ENCODE data around the gene PTPN6.

Gene PTPN6

DNA sequence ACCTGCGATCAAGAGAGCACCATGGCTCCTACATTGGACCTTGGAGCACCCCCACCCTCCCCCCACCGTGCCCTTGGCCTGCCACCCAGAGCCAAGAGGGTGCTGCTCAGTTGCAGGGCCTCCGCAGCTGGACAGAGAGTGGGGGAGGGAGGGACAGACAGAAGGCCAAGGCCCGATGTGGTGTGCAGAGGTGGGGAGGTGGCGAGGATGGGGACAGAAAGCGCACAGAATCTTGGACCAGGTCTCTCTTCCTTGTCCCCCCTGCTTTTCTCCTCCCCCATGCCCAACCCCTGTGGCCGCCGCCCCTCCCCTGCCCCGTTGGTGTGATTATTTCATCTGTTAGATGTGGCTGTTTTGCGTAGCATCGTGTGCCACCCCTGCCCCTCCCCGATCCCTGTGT is 9.4 kb upstream of the PTPN6 start:
- Mint-ChIP-seq H3K27ac (peak overlapping the region; percentile 11), H3K27me3 (ENCODE audit: low read depth) (no peaks in the 10 kb centered on the region), H3K4me3 (no peak overlapping the region), H3K9me3 (no peaks in the 10 kb centered on the region), H3K36me3 (ENCODE audit: low read depth) (peaks cover 11% of the 10 kb centered on the region), H3K4me1 (ENCODE audit: low read depth) (peaks cover 38% of the 10 kb centered on the region)
- DNase-seq (ENCODE audit: low spot score) = no peak

GRCh38 chr12:6942331-6942665 is 8.9 kb upstream of the PTPN6 start:
- no peaks in the 10 kb centered on the region for H3K27me3 Mint-ChIP-seq (ENCODE audit: low read depth)
- no peak for DNase-seq (ENCODE audit: low spot score)
- no peak overlapping the region for H3K4me3 Mint-ChIP-seq
- peaks cover 41% of the 10 kb centered on the region for H3K4me1 Mint-ChIP-seq (ENCODE audit: low read depth)
- peaks cover 12% of the 10 kb centered on the region for H3K36me3 Mint-ChIP-seq (ENCODE audit: low read depth)
- no peaks in the 10 kb centered on the region for H3K9me3 Mint-ChIP-seq
- H3K27ac Mint-ChIP-seq = peak overlapping the region; percentile 97

DNA sequence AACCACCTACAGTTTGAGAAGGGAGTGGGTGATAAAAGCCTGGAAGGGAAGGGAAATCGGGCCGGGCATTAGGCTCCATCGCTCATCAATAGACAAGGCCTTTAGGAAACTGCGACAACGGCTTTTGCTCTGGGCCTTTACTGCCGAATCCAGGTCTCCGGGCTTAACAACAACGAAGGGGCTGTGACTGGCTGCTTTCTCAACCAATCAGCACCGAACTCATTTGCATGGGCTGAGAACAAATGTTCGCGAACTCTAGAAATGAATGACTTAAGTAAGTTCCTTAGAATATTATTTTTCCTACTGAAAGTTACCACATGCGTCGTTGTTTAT is 7.8 kb upstream of the PTPN6 start:
- Mint-ChIP-seq H3K36me3 (ENCODE audit: low read depth) (peaks cover 14% of the 10 kb centered on the region), H3K4me3 (peak overlapping the region; percentile 92), H3K9me3 (no peaks in the 10 kb centered on the region), H3K27me3 (ENCODE audit: low read depth) (no peaks in the 10 kb centered on the region), H3K4me1 (ENCODE audit: low read depth) (peaks cover 48% of the 10 kb centered on the region), H3K27ac (peak overlapping the region; percentile 97)
- DNase-seq (ENCODE audit: low spot score) = peak; percentile 79

- Mint-ChIP-seq H3K9me3 (no peaks in the 10 kb centered on the region), H3K4me3 (peak within 1 kb of the TSS; percentile 92), H3K27ac (peak within 1 kb of the TSS; percentile 97), H3K4me1 (ENCODE audit: low read depth) (peaks cover 50% of the 10 kb centered on the region), H3K27me3 (ENCODE audit: low read depth) (no peaks in the 10 kb centered on the region), H3K36me3 (ENCODE audit: low read depth) (peaks cover 14% of the 10 kb centered on the region)
- peak; percentile 78 for DNase-seq (ENCODE audit: low spot score)
Observed at GRCh38 chr12:6943722-6944380, 7.3 kb upstream of the PTPN6 start, which contains the start of the genes C12orf57 and RNU7-1. Gene C12orf57 (plus strand): TSS chr12:6944022. CDS start chr12:6944122, 100 bp downstream. Gene RNU7-1 (plus strand): TSS chr12:6943816.

GRCh38 chr12:6944381-6945186 is 6.6 kb upstream of the PTPN6 start:
- peaks cover 11% of the 10 kb centered on the region for H3K36me3 Mint-ChIP-seq (ENCODE audit: low read depth)
- peaks cover 54% of the 10 kb centered on the region for H3K4me1 Mint-ChIP-seq (ENCODE audit: low read depth)
- no peaks in the 10 kb centered on the region for H3K9me3 Mint-ChIP-seq
- H3K27ac Mint-ChIP-seq = peak overlapping the region; percentile 97
- peak; percentile 88 for DNase-seq (ENCODE audit: low spot score)
- peak overlapping the region; percentile 92 for H3K4me3 Mint-ChIP-seq
- H3K27me3 Mint-ChIP-seq (ENCODE audit: low read depth) = no peaks in the 10 kb centered on the region

DNA sequence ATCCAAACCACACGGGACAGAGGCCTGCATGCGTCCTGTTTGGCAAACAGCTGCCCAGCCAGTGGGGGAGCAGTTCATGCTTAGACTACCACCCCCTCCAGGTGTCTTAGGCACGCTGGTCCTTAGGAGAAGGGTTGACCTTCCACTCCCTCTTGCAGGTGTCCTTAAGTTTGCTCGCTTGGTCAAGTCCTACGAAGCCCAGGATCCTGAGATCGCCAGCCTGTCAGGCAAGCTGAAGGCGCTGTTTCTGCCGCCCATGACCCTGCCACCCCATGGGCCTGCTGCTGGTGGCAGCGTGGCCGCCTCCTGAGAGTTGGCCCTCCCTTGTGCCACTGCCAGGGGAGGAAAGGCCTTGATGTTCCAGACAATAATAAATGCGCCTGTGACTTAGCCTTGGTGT is 5.5 kb upstream of the PTPN6 start:
- peak overlapping the region; percentile 92 for H3K4me3 Mint-ChIP-seq
- peaks cover 13% of the 10 kb centered on the region for H3K36me3 Mint-ChIP-seq (ENCODE audit: low read depth)
- peak overlapping the region; percentile 97 for H3K27ac Mint-ChIP-seq
- H3K27me3 Mint-ChIP-seq (ENCODE audit: low read depth) = no peaks in the 10 kb centered on the region
- no peak for DNase-seq (ENCODE audit: low spot score)
- peaks cover 63% of the 10 kb centered on the region for H3K4me1 Mint-ChIP-seq (ENCODE audit: low read depth)
- no peaks in the 10 kb centered on the region for H3K9me3 Mint-ChIP-seq

DNA sequence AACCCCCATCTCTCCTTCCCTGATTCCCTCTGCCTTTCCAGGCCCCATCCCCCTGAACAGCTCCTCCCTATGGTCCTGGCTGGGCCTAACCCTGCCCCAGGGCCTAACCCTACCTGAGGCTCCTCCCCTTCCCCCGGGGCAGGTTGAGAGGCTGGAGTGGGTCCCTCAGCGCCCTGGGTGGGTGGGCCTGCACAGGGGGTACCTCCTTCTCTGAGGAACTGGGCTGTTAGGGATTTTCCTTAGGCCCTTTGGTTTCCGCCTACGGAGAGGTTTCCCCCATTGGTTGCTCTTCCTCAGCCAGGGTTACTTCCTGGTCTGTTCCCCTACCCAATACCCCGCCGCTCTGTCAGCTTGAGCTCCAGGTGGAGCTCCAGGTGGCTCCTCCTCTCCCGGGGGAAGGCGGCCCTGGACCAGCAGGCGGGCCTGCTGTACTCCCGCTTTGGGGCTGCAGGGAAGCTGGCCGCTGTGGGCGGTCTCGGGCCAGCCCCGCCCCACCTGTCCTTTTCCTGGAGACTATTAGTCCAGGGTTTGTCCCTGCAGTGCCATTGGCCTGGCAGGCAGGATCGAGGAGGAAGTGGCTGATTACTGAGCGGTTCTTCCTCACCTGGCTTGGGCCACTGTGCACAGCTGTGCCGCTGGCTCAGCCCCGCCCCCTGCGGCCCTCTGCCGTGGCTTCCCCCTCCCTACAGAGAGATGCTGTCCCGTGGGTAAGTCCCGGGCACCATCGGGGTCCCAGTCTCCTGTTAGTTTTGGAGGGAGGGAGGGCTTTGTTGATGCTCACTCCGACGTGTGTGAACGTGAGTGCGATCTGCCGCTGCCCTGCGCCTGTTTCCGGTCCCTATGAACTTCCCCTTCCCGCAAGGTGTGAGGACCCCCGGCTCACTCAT is 4.9 kb upstream of the PTPN6 start:
- H3K36me3 Mint-ChIP-seq (ENCODE audit: low read depth) = peaks cover 13% of the 10 kb centered on the region
- DNase-seq (ENCODE audit: low spot score) = peak; percentile 65

DNA sequence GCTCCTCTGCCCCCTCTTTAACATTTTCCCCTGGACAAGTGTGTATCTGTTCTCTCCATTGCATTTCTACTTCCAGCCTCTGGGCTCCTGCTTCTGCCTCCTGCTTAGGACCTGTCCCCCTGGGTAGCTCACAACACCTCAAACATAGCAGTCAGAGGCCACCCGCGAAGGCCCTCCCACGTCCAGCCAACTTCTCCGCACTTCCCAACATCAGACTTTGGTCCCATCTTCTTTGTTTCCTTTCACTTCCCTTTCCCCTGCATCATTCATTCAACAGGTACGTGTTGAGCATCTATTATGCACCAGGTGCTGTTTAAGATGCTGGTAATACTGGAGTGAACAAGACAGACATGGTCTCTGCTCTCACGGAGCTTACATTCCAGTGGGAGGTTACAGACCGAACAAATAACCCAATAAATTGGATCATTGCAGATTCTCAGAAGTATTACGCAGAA is 4.2 kb upstream of the PTPN6 start:
- peak overlapping the region; percentile 97 for H3K27ac Mint-ChIP-seq
- H3K4me3 Mint-ChIP-seq = peak overlapping the region; percentile 92
- peaks cover 15% of the 10 kb centered on the region for H3K36me3 Mint-ChIP-seq (ENCODE audit: low read depth)
- H3K27me3 Mint-ChIP-seq (ENCODE audit: low read depth) = no peaks in the 10 kb centered on the region
- H3K4me1 Mint-ChIP-seq (ENCODE audit: low read depth) = peaks cover 68% of the 10 kb centered on the region
- no peaks in the 10 kb centered on the region for H3K9me3 Mint-ChIP-seq
- no peak for DNase-seq (ENCODE audit: low spot score)

More for the DNA sequence above, 4.9 kb upstream of the PTPN6 start:
- Mint-ChIP-seq H3K9me3 (no peaks in the 10 kb centered on the region), H3K4me3 (peak overlapping the region; percentile 92), H3K27me3 (ENCODE audit: low read depth) (no peaks in the 10 kb centered on the region), H3K4me1 (ENCODE audit: low read depth) (peaks cover 68% of the 10 kb centered on the region), H3K27ac (peak overlapping the region; percentile 97)

DNA sequence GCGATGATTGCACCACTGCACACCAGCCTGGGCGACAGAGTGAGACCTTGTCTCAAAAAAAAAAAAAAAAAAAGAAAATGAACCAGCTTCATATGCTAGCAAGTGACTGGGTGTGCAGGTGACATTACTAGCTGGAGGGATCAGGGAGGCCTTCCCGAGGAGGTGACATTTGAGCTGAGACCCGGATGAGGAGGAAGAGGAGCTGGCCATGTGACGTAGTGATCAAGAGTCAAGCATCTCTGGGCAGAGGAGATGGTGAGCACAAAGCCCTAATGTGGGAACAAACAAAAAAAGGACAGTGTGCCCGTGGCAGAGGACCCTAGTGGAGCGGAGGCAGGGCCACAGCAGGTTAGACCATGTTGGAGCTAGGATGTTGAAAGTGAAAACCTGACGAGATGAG is 3.5 kb upstream of the PTPN6 start:
- Mint-ChIP-seq H3K27me3 (ENCODE audit: low read depth) (no peaks in the 10 kb centered on the region), H3K9me3 (no peaks in the 10 kb centered on the region), H3K36me3 (ENCODE audit: low read depth) (peaks cover 22% of the 10 kb centered on the region), H3K4me1 (ENCODE audit: low read depth) (peaks cover 64% of the 10 kb centered on the region), H3K4me3 (peak overlapping the region; percentile 92), H3K27ac (peak overlapping the region; percentile 29)
- no peak for DNase-seq (ENCODE audit: low spot score)

DNA sequence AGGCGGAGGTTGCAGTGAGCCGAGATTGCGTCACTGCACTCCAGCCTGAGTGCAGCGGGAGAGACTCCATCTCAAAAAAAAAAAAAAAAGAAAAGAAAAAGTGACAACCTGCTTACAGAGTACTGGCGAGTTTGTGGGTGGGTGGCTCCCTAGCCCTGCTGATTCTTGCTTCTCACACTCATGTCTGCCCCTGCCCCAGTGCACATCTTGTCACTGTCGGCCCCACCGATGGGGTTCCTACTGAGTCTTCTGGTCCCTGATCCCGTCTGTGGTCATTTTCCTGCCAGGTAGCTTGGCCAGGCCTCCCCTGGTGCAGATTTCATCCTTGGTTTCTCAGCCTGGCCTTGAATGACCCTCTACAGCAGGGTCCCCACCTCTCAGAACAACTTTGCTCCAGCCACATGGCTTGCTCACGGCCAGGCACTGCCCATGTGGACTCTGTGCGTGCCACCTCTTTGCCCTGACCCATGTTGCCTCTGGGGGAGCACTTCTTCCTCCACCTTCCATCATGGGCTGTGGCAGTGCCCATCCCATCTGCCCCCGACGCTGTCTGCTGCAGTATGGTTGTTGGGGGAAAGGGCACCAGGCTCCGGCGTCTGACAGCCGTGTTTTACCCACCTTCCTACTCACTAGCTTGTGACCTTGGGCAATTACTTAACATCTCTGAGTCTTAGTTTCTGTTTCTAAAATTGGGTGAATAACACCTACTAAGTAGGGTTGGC is 2.1 kb upstream of the PTPN6 start:
- Mint-ChIP-seq H3K4me3 (peak overlapping the region; percentile 73), H3K27me3 (ENCODE audit: low read depth) (no peaks in the 10 kb centered on the region), H3K4me1 (ENCODE audit: low read depth) (peaks cover 68% of the 10 kb centered on the region), H3K9me3 (no peaks in the 10 kb centered on the region), H3K36me3 (ENCODE audit: low read depth) (peaks cover 33% of the 10 kb centered on the region), H3K27ac (peak overlapping the region; percentile 93)
- DNase-seq (ENCODE audit: low spot score) = no peak

GRCh38 chr12:6950401-6950801 is 755 bp upstream of the PTPN6 start:
- DNase-seq (ENCODE audit: low spot score) = no peak
- Mint-ChIP-seq H3K27me3 (ENCODE audit: low read depth) (no peaks in the 10 kb centered on the region), H3K4me1 (ENCODE audit: low read depth) (peaks cover 68% of the 10 kb centered on the region), H3K9me3 (no peaks in the 10 kb centered on the region), H3K36me3 (ENCODE audit: low read depth) (peaks cover 45% of the 10 kb centered on the region), H3K27ac (peak overlapping the region; percentile 93), H3K4me3 (peak overlapping the region; percentile 98)

DNA sequence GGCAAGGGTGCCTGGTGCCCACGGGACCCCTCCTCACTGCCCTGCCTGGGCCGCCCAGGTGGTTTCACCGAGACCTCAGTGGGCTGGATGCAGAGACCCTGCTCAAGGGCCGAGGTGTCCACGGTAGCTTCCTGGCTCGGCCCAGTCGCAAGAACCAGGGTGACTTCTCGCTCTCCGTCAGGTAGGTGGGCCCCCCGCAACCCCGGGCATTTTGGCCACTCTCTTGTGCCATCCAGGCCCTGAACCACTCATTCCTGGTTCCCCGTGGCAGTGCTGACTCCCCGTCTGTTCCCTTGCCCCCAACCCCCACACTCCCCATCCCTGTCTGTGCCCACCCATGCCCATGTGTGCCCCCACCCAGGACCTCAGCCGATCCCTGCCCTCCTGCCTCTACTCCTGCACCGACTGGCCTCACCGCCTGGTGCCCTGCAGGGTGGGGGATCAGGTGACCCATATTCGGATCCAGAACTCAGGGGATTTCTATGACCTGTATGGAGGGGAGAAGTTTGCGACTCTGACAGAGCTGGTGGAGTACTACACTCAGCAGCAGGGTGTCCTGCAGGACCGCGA is 480 bp downstream of the PTPN6 start:
- H3K9me3 Mint-ChIP-seq = no peaks in the 10 kb centered on the region
- DNase-seq (ENCODE audit: low spot score) = no peak
- H3K27me3 Mint-ChIP-seq (ENCODE audit: low read depth) = no peaks in the 10 kb centered on the region
- peaks cover 69% of the 10 kb centered on the region for H3K4me1 Mint-ChIP-seq (ENCODE audit: low read depth)
- H3K36me3 Mint-ChIP-seq (ENCODE audit: low read depth) = peaks cover 51% of the 10 kb centered on the region
- peak overlapping the region; percentile 98 for H3K4me3 Mint-ChIP-seq
- peak overlapping the region; percentile 93 for H3K27ac Mint-ChIP-seq

Data from T-helper 2 cell treated with Interferon-gamma antibody and Interleukin-4, amounts not matched to agents 5 μg/mL and 100 μg/mL, for 36 hours (primary cell).